Prostate gland (tissue), 2 donors: ENCODE measurements around the gene EPO. TPM values are rescaled to one million over a fixed set of nuclear protein-coding genes. Genes with fewer than 3 reads are reported as not detected.

Source experiments
- DNase-seq: peaks from one replicate; pipeline ENCODE4 v3.0.0-alpha.2; 2019; ENCODE audit warnings: low spot score
- H3K27ac ChIP-seq, 2 donors: fragments of 200-600 bp; sonication (generic); 2 replicates each; pipeline ENCODE4 v1.5.1; 2017 to 2019
- H3K27me3 ChIP-seq: fragments of 200-600 bp; sonication (generic); replicated peaks from 2 replicates; pipeline ENCODE4 v1.5.1; 2019; ENCODE audit not compliant: insufficient read depth
- H3K36me3 ChIP-seq, 2 donors: fragments of 200-600 bp; sonication (generic); 1 replicate in 1 of 2; 2 replicates in 1 of 2; pipeline versions ENCODE4 v1.5.1 to v1.8.1; 2017 to 2019
- H3K4me1 ChIP-seq: fragments of 200-600 bp; sonication (generic); replicated peaks from 2 replicates; pipeline ENCODE4 v1.5.1; 2019
- H3K4me3 ChIP-seq, 2 donors: fragments of 200-600 bp; sonication (generic); 2 replicates each; pipeline ENCODE4 v1.5.1; 2017 to 2019
- H3K9me3 ChIP-seq: fragments of 200-600 bp; sonication (generic); 2 replicates; pipeline ENCODE4 v1.5.1; 2017
- POLR2A ChIP-seq: fragments of 450-650 bp; IDR thresholded peaks from one replicate; pipeline ENCODE4 v1.6.1; 2016; ENCODE audit warnings: antibody characterized with exemption, mild to moderate bottlenecking
- POLR2AphosphoS5 ChIP-seq: sonication (generic); formaldehyde crosslinking; IDR thresholded peaks from one replicate; pipeline ENCODE4 v1.6.1; 2017; ENCODE audit warnings: antibody characterized with exemption
- WGBS: methylation state at CpG from one replicate; pipeline ENCODE4 v1.1.5; 2018; 5-methylcytosine and 5-hydroxymethylcytosine counted together
- intact Hi-C: fragments of 100-400 bp; cut with DNase I; formaldehyde crosslinking; loops from one replicate; pipeline ENCODE4 v1.14.2; 2022
- total RNA-seq, 2 donors: library from RNA; depleted of rRNA; stranded (reverse); fragments of >200 nt; gene quantifications; one replicate each; pipeline ENCODE4 v1.1.0, GENCODE V29; 2016
- TF ChIP-seq, protein P1 (sequence below), 4 experiments: fragments of 200-600 bp in 2 of 4; fragments of 450-650 bp in 2 of 4; sonication (generic) in 2 of 4; IDR thresholded peaks; 1 replicate in 3 of 4; 2 replicates in 1 of 4; pipeline ENCODE4 v1.5.1; 2016 to 2019; ENCODE audit warnings: antibody characterized with exemption in 4 of 4, mild to moderate bottlenecking in 2 of 4, moderate library complexity in 2 of 4

The EPO gene
- total RNA-seq, 2 donors from 2014 or later: 1.6 TPM; not detected in 1

DNA sequence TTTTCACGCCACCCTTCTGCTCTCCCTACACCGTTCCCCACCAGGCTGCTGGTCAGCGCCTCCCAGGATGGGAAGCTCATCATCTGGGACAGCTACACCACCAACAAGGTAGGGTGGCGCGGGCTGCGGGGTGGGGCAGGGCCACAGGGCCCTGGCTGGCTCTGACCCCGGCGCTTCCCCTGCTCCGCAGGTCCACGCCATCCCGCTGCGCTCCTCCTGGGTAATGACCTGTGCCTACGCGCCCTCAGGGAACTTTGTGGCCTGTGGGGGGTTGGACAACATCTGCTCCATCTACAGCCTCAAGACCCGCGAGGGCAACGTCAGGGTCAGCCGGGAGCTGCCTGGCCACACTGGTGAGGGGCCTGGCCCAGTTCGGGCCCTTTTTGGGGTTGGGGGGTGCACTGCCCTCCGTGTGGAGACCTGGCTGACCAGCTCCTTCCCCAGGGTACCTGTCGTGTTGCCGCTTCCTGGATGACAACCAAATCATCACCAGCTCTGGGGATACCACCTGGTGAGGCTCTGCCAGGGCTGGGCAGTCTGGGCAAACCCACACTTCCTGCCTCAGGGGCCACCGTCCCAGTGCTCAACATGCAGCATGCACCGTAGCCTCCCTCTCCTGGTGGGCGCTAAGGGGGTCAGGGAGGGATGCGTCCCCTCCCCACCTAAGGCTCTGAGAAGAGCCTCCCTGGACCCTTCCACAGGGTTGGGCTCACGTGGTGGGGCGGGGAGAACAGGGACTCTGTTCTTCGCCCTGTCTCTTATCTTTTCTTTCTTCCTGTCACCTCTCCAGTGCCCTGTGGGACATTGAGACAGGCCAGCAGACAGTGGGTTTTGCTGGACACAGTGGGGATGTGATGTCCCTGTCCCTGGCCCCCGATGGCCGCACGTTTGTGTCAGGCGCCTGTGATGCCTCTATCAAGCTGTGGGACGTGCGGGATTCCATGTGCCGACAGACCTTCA, 42.7 kb upstream of the EPO start:
- TF ChIP-seq, protein P1, sequence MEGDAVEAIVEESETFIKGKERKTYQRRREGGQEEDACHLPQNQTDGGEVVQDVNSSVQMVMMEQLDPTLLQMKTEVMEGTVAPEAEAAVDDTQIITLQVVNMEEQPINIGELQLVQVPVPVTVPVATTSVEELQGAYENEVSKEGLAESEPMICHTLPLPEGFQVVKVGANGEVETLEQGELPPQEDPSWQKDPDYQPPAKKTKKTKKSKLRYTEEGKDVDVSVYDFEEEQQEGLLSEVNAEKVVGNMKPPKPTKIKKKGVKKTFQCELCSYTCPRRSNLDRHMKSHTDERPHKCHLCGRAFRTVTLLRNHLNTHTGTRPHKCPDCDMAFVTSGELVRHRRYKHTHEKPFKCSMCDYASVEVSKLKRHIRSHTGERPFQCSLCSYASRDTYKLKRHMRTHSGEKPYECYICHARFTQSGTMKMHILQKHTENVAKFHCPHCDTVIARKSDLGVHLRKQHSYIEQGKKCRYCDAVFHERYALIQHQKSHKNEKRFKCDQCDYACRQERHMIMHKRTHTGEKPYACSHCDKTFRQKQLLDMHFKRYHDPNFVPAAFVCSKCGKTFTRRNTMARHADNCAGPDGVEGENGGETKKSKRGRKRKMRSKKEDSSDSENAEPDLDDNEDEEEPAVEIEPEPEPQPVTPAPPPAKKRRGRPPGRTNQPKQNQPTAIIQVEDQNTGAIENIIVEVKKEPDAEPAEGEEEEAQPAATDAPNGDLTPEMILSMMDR (IDR thresholded peaks at IDR 0.05): no peak
- no peak for TF ChIP-seq POLR2AphosphoS5
- no peak for TF ChIP-seq POLR2A
- Histone ChIP-seq H3K27me3 (no peaks in the 10 kb centered on the region), H3K4me3 (no peak overlapping the region), H3K4me1 (peaks cover 17% of the 10 kb centered on the region), H3K9me3 (no peaks in the 10 kb centered on the region), H3K27ac (peak overlapping the region; percentile 99), H3K36me3 (peaks cover 8 to 21% of the 10 kb centered on the region in 2 donors)
- no peak for DNase-seq
- 86% methylated on average over 36 of the region's 36 CpGs for WGBS
- intact Hi-C loops: loop anchor here (10.0 kb wide), 1 partner anchor 203 kb away; the partner anchor contains the start of gene TSC22D4

DNA sequence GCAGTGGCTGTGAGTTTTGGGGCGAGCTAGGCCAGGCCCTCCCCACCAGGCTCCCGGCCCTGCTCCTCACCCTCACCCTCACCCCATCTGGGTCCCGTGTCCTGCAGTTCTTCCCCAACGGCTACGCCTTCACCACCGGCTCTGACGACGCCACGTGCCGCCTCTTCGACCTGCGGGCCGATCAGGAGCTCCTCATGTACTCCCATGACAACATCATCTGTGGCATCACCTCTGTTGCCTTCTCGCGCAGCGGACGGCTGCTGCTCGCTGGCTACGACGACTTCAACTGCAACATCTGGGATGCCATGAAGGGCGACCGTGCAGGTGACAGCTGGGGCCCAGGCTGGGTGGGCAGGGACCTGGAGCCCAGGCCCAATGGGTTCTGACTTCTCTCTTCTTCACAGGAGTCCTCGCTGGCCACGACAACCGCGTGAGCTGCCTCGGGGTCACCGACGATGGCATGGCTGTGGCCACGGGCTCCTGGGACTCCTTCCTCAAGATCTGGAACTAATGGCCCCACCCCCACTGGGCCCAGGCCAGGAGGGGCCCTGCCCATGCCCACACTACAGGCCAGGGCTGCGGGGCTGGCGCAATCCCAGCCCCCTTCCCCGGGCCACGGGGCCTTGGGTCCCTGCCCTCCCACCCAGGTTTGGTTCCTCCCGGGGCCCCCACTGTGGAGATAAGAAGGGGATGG, 41.8 kb upstream of the EPO start:
- no peaks in the 10 kb centered on the region for H3K9me3 ChIP-seq
- WGBS: 72% methylated on average over 35 of the region's 35 CpGs
- no peaks in the 10 kb centered on the region for H3K27me3 ChIP-seq
- TF ChIP-seq POLR2A: no peak
- TF ChIP-seq, protein P1 (IDR thresholded peaks at IDR 0.05): no peak
- intact Hi-C loops: loop anchor here (10.0 kb wide), 1 partner anchor 204 kb away; the partner anchor contains the start of gene TSC22D4
- no peak for DNase-seq
- H3K27ac ChIP-seq: peak overlapping the region; percentile 99
- H3K36me3 ChIP-seq: peaks cover 12 to 29% of the 10 kb centered on the region in 2 donors
- H3K4me1 ChIP-seq: peaks cover 17% of the 10 kb centered on the region
- H3K4me3 ChIP-seq: no peak overlapping the region

DNA sequence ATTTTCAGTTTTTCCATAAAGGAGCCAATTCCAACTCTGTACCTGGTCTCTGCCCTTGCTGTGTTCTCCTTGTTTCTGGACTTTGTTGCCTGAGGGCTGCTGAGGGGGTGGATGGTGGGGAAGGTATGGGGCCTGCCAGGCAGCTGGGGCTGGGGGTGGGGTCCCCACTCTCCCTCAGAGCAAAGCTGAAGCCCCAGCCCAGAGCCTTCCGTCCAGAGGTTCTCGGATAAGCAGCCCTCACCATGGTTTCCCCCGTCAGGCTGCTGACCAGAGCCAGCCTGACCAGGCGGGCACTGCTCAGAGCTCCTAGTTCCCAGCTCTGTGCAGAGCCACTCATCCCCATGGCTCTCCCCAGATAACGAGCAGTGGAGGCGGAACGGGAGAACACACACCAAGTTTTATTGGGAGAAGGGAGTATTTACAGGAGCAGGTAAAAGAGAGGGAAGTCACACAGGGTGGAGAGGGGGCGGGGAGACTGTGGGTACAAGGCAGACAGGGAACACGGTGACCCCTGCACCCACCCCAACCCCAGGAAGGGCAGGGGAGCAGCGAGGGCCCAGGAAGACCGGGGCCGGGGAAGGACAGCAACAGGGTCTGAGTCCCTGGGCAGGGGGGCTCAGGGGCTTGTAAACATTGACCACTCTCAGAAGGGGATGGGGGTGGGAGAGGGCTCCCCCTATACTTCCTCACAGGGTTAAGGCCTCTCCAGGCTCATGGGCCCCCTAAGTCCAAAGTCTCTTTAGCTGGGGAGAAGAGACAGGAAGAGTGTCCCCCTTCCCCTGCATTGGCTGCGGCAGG, 40.9 kb upstream of the EPO start:
- H3K9me3 ChIP-seq: no peaks in the 10 kb centered on the region
- no peak overlapping the region for H3K4me3 ChIP-seq
- peaks cover 17 to 38% of the 10 kb centered on the region in 2 donors for H3K36me3 ChIP-seq
- H3K27me3 ChIP-seq: no peaks in the 10 kb centered on the region
- intact Hi-C loops: loop anchor here (10.0 kb wide), 1 partner anchor 205 kb away; the partner anchor contains the start of gene TSC22D4
- H3K4me1 ChIP-seq: peaks cover 17% of the 10 kb centered on the region
- H3K27ac ChIP-seq: peak overlapping the region; percentile 99
- WGBS: 26% methylated on average over 13 of the region's 13 CpGs
- TF ChIP-seq, protein P1 (IDR thresholded peaks at IDR 0.05): no peak
- peak; percentile 88 for TF ChIP-seq POLR2AphosphoS5
- DNase-seq: peak; percentile 74

DNA sequence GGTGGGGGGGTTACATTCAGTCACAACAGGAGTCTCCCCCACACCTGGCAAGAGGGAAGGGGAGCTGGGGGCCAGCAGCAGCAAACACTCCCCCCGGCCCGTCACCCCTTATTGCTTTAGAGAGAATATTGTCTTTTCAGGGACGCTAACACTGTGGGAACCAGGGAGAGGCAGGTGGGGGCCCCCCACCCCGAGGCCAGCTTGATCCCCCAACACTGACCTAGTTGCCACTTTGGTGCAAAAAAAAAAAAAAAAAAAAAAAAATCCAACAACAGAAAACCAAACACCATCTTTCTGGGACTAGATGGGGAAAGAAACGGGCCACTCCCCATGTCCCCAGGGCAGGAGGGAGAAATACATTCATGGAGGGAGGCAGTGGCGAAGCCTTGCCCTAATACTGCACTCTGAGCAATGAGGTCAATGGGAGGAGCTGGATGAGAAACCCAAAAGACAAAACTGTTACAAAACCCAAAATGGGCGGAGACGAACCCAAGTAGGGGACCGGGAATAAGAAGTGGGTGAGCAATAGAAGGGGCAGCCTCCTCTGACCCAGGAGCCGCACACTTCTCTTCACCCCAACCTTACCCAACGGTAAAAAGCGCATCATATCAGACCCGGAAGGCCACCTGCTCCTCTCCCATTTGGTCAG, 40.2 kb upstream of the EPO start:
- intact Hi-C loops: loop anchor here (10.0 kb wide), 1 partner anchor 205 kb away; the partner anchor contains the start of gene TSC22D4
- Histone ChIP-seq H3K36me3 (peaks cover 19 to 45% of the 10 kb centered on the region in 2 donors), H3K4me1 (peaks cover 17% of the 10 kb centered on the region), H3K27me3 (no peaks in the 10 kb centered on the region), H3K4me3 (no peak overlapping the region), H3K9me3 (no peaks in the 10 kb centered on the region), H3K27ac (peak overlapping the region; percentile 99)
- no peak for DNase-seq
- TF ChIP-seq POLR2AphosphoS5: no peak
- TF ChIP-seq POLR2A: no peak
- TF ChIP-seq, protein P1 (IDR thresholded peaks at IDR 0.05): no peak
- 70% methylated on average over 13 of the region's 13 CpGs for WGBS
